ENCODE measurements around the gene ELAVL2.

DNA sequence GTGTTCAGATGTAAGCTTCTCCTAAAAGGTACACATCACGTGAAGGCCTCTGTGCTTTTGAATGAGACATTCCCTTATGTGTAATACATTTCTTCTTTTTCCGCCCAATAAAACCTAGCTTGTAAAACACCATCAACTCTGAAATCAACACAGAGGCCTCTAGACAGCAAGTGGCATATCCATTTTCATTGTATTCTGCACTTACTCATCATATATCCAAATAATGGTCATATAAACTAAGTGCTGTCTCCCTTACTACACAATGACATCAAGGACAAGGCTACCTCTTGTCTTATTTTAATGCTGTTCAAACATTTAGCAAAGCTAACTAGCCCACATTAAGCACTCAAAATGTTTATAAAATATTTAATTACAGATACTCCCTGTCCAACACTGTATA lies 108.5 kb downstream of the ELAVL2 start:
- TF ChIP-seq, protein P1, sequence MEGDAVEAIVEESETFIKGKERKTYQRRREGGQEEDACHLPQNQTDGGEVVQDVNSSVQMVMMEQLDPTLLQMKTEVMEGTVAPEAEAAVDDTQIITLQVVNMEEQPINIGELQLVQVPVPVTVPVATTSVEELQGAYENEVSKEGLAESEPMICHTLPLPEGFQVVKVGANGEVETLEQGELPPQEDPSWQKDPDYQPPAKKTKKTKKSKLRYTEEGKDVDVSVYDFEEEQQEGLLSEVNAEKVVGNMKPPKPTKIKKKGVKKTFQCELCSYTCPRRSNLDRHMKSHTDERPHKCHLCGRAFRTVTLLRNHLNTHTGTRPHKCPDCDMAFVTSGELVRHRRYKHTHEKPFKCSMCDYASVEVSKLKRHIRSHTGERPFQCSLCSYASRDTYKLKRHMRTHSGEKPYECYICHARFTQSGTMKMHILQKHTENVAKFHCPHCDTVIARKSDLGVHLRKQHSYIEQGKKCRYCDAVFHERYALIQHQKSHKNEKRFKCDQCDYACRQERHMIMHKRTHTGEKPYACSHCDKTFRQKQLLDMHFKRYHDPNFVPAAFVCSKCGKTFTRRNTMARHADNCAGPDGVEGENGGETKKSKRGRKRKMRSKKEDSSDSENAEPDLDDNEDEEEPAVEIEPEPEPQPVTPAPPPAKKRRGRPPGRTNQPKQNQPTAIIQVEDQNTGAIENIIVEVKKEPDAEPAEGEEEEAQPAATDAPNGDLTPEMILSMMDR (IDR thresholded peaks at IDR 0.05; ENCODE audit: low read length), result no peak
- TF ChIP-seq EZH2 (IDR thresholded peaks at IDR 0.05; ENCODE audit: borderline replicate concordance, low read length), result no peak
